ENCODE results near the gene ILKAP. TPM values are rescaled to one million over a fixed set of nuclear protein-coding genes. Genes with fewer than 3 reads are reported as not detected.

ILKAP gene
- total and polyA plus RNA-seq, 2 of the 4 experiments (the other 2 are of a cell fraction), result 13.3 to 44.2 TPM

DNA sequence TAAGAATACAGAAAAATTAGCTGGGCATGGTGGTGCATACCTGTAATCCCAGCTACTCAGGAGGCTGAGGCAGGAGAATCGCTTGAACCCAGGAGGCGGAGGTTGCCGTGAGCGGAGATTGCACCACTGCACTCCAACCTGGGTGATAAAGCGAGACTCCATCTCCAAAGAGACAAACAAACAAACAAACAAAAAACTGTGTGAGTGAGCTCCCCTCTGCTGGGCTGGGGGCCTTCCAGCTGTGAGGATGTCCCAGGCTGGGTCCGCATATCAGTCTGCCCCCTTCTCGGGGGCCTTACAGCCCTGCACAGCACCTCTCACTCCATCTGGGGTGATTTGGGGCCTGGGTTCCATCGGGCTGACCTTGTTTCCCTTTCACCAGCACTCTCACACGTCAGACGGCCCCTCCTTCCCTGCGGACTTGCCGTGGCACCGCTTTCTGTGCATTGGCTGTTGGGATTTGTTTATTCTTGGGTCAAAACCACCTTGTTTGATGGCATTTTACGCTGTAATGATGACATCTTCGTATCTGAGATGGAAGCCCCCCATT lies 67.8 kb downstream of the ILKAP start:
- Histone ChIP-seq H3K27me3 (ENCODE audit: control insufficient read depth, insufficient read depth, low read length) (no peaks in the 10 kb centered on the region), H3K9ac (ENCODE audit: low read depth, low read length) (no peak overlapping the region), H2AK9ac (replicated peaks; ENCODE audit: low read depth, low read length, poor library complexity) (no peak overlapping the region), H4K20me1 (ENCODE audit: insufficient read depth, low read length) (no peaks in the 10 kb centered on the region), H2AFZ (replicated peaks; ENCODE audit: low read length, poor library complexity) (no peak overlapping the region), H3K27ac (ENCODE audit: insufficient read depth, low read length) (no peak overlapping the region), H4K5ac (ENCODE audit: low read depth, low read length) (no peak overlapping the region), H3K4me3 (ENCODE audit: insufficient read depth, low read depth, low read length) (no peak overlapping the region), H4K8ac (ENCODE audit: low read depth in 2 of 2, low read length in 2 of 2) (no peak overlapping the region), H2BK15ac (ENCODE audit: low read depth, low read length) (no peak overlapping the region), H3K9me1 (ENCODE audit: insufficient read depth, low read length) (0 out of 2 replicates have a peak, but pooled peaks cover 5% of the 10 kb centered on the region), H4K91ac (ENCODE audit: insufficient read depth, low read depth, low read length) (no peak overlapping the region), H3K79me1 (ENCODE audit: low read depth in 1 of 2, low read length in 2 of 2) (no peaks in the 10 kb centered on the region), H2BK120ac (ENCODE audit: low read depth, low read length) (no peak overlapping the region), H3K36me3 (ENCODE audit: control insufficient read depth, insufficient read depth, low read length) (no peaks in the 10 kb centered on the region), H2AK5ac (ENCODE audit: low read depth, low read length) (no peak overlapping the region), H3K4me1 (ENCODE audit: control insufficient read depth, insufficient read depth, low read length) (peaks cover 7% of the 10 kb centered on the region), H3K14ac (replicated peaks; ENCODE audit: low read depth, low read length) (no peak overlapping the region), H3K56ac (ENCODE audit: extremely low read depth, insufficient read depth, low read length) (no peak overlapping the region), H3K23ac (ENCODE audit: low read depth, low read length) (no peak overlapping the region), H3K4me2 (ENCODE audit: low read depth, low read length) (no peak overlapping the region), H3K9me3 (ENCODE audit: control insufficient read depth, insufficient read depth, low read length) (no peaks in the 10 kb centered on the region), H2BK5ac (ENCODE audit: low read depth, low read length, poor library complexity, severe bottlenecking) (no peak overlapping the region), H2BK20ac (ENCODE audit: low read depth, low read length) (no peak overlapping the region), H3K4ac (ENCODE audit: low read depth, low read length) (no peak overlapping the region), H3K18ac (ENCODE audit: low read depth, low read length) (no peak overlapping the region)
- intact Hi-C loops (cut with micrococcal nuclease), result no loop called here
- 56% methylated on average over 4 of the region's 15 CpGs; no CpG with 5 or more reads in 1 of the 2 experiments for WGBS, 2 experiments (ENCODE audit: extremely low coverage in 2 of 2, insufficient read length in 1 of 2)
- ChIA-PET CTCF (no interaction called here), POLR2A (ENCODE audit: unreplicated experiment) (no interaction called here)
- no peak for DNase-seq
- TF ChIP-seq RAD21 (IDR thresholded peaks at IDR 0.05; ENCODE audit: low read length) (no peak), MXI1 (IDR thresholded peaks at IDR 0.05; ENCODE audit: borderline replicate concordance, low read depth, low read length) (no peak), CEBPB (IDR thresholded peaks at IDR 0.05; ENCODE audit: low read depth, low read length) (no peak), RFX5 (IDR thresholded peaks at IDR 0.05; ENCODE audit: low read depth, low read length) (no peak), FOS (IDR thresholded peaks at IDR 0.05; ENCODE audit: low read depth, low read length) (no peak), SMC3 (IDR thresholded peaks at IDR 0.05; ENCODE audit: low read depth, low read length) (no peak), POLR2A (IDR thresholded peaks at IDR 0.05; ENCODE audit: low read depth, low read length) (no peak), CHD1 (IDR thresholded peaks at IDR 0.05; ENCODE audit: low read depth, low read length) (no peak), NFE2L2 (IDR thresholded peaks at IDR 0.05; ENCODE audit: low read depth, low read length) (no peak), RCOR1 (IDR thresholded peaks at IDR 0.05; ENCODE audit: insufficient replicate concordance, low read length) (no peak), MAFK (IDR thresholded peaks at IDR 0.05; ENCODE audit: low read depth, low read length) (no peak)
- TF ChIP-seq, protein P1, sequence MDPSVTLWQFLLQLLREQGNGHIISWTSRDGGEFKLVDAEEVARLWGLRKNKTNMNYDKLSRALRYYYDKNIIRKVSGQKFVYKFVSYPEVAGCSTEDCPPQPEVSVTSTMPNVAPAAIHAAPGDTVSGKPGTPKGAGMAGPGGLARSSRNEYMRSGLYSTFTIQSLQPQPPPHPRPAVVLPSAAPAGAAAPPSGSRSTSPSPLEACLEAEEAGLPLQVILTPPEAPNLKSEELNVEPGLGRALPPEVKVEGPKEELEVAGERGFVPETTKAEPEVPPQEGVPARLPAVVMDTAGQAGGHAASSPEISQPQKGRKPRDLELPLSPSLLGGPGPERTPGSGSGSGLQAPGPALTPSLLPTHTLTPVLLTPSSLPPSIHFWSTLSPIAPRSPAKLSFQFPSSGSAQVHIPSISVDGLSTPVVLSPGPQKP (IDR thresholded peaks at IDR 0.05; ENCODE audit: borderline replicate concordance, low read depth, low read length), result no peak
- TF ChIP-seq, protein P2, sequence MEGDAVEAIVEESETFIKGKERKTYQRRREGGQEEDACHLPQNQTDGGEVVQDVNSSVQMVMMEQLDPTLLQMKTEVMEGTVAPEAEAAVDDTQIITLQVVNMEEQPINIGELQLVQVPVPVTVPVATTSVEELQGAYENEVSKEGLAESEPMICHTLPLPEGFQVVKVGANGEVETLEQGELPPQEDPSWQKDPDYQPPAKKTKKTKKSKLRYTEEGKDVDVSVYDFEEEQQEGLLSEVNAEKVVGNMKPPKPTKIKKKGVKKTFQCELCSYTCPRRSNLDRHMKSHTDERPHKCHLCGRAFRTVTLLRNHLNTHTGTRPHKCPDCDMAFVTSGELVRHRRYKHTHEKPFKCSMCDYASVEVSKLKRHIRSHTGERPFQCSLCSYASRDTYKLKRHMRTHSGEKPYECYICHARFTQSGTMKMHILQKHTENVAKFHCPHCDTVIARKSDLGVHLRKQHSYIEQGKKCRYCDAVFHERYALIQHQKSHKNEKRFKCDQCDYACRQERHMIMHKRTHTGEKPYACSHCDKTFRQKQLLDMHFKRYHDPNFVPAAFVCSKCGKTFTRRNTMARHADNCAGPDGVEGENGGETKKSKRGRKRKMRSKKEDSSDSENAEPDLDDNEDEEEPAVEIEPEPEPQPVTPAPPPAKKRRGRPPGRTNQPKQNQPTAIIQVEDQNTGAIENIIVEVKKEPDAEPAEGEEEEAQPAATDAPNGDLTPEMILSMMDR (conservative IDR thresholded peaks at IDR 0.05; ENCODE audit: low read depth, low read length), result no peak
- TF ChIP-seq, protein P3, sequence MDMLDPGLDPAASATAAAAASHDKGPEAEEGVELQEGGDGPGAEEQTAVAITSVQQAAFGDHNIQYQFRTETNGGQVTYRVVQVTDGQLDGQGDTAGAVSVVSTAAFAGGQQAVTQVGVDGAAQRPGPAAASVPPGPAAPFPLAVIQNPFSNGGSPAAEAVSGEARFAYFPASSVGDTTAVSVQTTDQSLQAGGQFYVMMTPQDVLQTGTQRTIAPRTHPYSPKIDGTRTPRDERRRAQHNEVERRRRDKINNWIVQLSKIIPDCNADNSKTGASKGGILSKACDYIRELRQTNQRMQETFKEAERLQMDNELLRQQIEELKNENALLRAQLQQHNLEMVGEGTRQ (IDR thresholded peaks at IDR 0.05; ENCODE audit: low read depth, low read length), result no peak
- in situ Hi-C loops (cut with MboI; ENCODE audit: low sequenced_read_pairs), result no loop called here
- dilution Hi-C loops (cut with HindIII; ENCODE audit: low sequenced_read_pairs, unreplicated experiment), result no loop called here
- ATAC-seq (ENCODE audit: low read depth), result no peak
- BruUV-seq (replicated peaks), result no TSS peak
